ENCODE data around the gene TWIST2.

TWIST2 gene
- long read RNA-seq: 0 reads

DNA sequence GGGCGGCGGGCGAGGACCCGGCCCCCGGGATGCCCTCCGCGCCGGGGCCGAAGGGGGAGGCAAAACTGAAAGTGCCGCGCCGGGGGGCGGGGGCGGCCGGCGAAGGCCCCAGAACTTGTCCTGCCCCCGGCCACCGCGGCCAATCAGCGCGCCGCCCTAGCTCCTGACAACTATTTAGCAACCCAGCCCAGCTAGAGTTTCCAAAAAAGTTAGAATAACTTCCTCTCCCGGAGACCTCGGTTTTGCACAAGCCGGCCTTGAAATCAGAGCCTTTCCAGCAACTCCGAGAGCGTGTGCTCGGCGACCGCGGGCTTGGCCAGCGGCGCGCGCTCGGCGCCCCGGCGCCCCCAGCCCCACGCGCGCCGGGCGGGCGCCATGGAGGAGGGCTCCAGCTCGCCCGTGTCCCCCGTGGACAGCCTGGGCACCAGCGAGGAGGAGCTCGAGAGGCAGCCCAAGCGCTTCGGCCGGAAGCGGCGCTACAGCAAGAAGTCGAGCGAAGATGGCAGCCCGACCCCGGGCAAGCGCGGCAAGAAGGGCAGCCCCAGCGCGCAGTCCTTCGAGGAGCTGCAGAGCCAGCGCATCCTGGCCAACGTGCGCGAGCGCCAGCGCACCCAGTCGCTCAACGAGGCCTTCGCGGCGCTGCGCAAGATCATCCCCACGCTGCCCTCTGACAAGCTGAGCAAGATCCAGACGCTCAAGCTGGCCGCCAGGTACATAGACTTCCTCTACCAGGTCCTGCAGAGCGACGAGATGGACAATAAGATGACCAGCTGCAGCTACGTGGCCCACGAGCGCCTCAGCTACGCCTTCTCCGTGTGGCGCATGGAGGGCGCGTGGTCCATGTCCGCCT, at the start of gene TWIST2:
TSS of gene TWIST2 (plus strand) at position 245 of the 850 bp plus-strand sequence. CDS start at position 376, 131 bp downstream.
- Histone ChIP-seq H3K27me3 (ENCODE audit: insufficient read depth, poor library complexity, severe bottlenecking) (peaks cover 30% of the 10 kb centered on the region), H3K4me3 (replicated peaks; ENCODE audit: insufficient read depth, low read length) (no peak within 1 kb of the TSS), H3K27ac (replicated peaks) (no peak within 1 kb of the TSS)
- no peak for TF ChIP-seq POLR2AphosphoS5 (IDR thresholded peaks at IDR 0.05; ENCODE audit: low read depth)
- TF ChIP-seq SPI1 (IDR thresholded peaks at IDR 0.05; ENCODE audit: borderline replicate concordance, low read depth): no peak
- no peak for DNase-seq (ENCODE audit: low read depth in 1 of 2, low spot score in 1 of 2)

DNA sequence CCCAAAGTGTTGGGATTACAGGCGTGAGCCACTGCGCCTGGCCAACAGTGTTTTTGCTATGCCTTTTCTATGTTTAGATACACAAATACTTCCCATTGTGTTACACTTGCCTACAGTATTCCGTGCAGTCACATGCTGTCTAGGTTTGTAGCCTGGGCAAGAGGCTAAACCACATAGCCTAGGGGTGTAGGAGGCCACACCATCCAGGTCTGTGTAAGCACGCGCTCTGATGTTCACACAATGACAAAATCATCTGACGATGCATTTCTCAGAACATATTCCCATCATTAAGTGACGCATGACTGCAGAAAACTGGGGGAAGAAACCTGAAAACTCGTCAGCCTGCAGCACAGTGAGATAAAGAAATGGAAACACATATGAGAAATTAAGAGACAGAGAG, 46.1 kb upstream of the TWIST2 start:
- no peaks in the 10 kb centered on the region for H3K27me3 ChIP-seq (ENCODE audit: insufficient read depth, poor library complexity, severe bottlenecking)
- H3K4me3 ChIP-seq (replicated peaks; ENCODE audit: insufficient read depth, low read length): no peak overlapping the region
- TF ChIP-seq, protein P1, sequence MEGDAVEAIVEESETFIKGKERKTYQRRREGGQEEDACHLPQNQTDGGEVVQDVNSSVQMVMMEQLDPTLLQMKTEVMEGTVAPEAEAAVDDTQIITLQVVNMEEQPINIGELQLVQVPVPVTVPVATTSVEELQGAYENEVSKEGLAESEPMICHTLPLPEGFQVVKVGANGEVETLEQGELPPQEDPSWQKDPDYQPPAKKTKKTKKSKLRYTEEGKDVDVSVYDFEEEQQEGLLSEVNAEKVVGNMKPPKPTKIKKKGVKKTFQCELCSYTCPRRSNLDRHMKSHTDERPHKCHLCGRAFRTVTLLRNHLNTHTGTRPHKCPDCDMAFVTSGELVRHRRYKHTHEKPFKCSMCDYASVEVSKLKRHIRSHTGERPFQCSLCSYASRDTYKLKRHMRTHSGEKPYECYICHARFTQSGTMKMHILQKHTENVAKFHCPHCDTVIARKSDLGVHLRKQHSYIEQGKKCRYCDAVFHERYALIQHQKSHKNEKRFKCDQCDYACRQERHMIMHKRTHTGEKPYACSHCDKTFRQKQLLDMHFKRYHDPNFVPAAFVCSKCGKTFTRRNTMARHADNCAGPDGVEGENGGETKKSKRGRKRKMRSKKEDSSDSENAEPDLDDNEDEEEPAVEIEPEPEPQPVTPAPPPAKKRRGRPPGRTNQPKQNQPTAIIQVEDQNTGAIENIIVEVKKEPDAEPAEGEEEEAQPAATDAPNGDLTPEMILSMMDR (IDR thresholded peaks at IDR 0.05; ENCODE audit: insufficient read depth, low read length): no peak
- TF ChIP-seq, protein P2, sequence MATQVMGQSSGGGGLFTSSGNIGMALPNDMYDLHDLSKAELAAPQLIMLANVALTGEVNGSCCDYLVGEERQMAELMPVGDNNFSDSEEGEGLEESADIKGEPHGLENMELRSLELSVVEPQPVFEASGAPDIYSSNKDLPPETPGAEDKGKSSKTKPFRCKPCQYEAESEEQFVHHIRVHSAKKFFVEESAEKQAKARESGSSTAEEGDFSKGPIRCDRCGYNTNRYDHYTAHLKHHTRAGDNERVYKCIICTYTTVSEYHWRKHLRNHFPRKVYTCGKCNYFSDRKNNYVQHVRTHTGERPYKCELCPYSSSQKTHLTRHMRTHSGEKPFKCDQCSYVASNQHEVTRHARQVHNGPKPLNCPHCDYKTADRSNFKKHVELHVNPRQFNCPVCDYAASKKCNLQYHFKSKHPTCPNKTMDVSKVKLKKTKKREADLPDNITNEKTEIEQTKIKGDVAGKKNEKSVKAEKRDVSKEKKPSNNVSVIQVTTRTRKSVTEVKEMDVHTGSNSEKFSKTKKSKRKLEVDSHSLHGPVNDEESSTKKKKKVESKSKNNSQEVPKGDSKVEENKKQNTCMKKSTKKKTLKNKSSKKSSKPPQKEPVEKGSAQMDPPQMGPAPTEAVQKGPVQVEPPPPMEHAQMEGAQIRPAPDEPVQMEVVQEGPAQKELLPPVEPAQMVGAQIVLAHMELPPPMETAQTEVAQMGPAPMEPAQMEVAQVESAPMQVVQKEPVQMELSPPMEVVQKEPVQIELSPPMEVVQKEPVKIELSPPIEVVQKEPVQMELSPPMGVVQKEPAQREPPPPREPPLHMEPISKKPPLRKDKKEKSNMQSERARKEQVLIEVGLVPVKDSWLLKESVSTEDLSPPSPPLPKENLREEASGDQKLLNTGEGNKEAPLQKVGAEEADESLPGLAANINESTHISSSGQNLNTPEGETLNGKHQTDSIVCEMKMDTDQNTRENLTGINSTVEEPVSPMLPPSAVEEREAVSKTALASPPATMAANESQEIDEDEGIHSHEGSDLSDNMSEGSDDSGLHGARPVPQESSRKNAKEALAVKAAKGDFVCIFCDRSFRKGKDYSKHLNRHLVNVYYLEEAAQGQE (IDR thresholded peaks at IDR 0.05; ENCODE audit: insufficient replicate concordance, low read depth): no peak
- TF ChIP-seq GABPA (IDR thresholded peaks at IDR 0.05; ENCODE audit: low read depth) (no peak), POLR2AphosphoS5 (IDR thresholded peaks at IDR 0.05; ENCODE audit: low read depth) (no peak), SPI1 (IDR thresholded peaks at IDR 0.05; ENCODE audit: borderline replicate concordance, low read depth) (no peak)
- no peak for DNase-seq (ENCODE audit: low read depth in 1 of 2, low spot score in 1 of 2)
- H3K27ac ChIP-seq (replicated peaks): no peak overlapping the region

DNA sequence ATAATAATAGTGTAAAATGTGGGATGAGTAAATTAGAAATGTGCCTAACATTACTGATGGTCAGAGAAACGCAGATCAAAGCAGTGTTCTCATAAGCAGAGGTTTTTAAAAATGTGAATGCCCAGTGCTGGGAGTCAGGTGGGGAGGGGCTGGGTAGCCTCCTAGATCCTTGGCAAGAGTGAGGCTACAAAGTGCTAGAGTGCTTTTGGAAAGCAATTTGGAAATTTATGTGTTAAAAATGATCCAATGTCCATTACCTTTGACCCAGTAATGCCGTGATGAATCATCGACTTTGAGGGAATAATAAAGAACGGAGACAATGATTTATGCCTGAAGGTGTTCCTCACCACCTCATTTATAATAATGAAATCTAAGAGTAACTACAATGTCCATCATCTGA, 44.9 kb upstream of the TWIST2 start:
- no peak for DNase-seq (ENCODE audit: low read depth in 1 of 2, low spot score in 1 of 2)
- TF ChIP-seq SPI1 (IDR thresholded peaks at IDR 0.05; ENCODE audit: borderline replicate concordance, low read depth): no peak
- TF ChIP-seq, protein P1 (IDR thresholded peaks at IDR 0.05; ENCODE audit: insufficient read depth, low read length): no peak
- Histone ChIP-seq H3K4me3 (replicated peaks; ENCODE audit: insufficient read depth, low read length) (no peak overlapping the region), H3K27me3 (ENCODE audit: insufficient read depth, poor library complexity, severe bottlenecking) (no peaks in the 10 kb centered on the region), H3K27ac (replicated peaks) (no peak overlapping the region)

DNA sequence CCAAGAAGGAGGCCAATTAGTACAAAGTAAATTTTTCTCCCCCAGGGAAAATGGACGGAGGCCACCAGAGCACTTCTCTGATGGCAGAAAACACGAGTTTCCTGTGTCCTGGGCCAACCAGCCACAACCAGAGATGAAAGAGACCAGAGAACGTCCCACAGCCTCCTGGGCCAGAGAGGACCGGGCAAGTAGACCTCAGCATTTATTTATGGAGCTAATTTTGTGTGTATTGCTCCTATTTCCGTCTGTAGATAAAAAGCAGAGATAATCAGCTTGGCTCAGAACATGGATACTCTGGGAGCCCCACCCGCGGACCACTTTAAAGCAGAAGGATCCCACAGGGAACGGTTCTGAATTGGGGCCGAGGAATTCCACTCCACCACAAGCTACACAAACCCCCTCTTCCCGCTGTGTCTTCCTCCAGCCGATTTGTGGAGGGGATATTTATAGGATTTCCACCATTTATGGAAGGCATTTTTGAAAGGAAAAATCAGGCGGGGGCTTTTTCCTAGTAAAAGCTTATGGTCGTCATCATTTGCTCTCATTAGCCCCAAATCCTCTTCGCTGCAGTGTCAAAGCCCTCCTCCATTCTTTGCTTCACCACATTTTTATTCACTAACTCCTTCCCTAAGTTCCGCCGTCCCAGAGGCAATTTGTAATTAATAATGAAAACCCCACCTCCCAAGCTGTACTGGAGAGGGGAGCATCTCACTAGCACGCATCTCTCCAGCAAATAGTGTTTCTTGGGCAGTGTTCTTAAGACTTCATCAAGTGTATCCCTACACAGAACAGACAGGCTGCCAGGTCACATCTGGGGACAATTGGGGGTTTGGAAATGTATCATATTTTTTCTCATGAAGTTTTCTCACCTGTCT, 43.7 kb upstream of the TWIST2 start:
- Histone ChIP-seq H3K4me3 (replicated peaks; ENCODE audit: insufficient read depth, low read length) (no peak overlapping the region), H3K27ac (replicated peaks) (no peak overlapping the region), H3K27me3 (ENCODE audit: insufficient read depth, poor library complexity, severe bottlenecking) (no peaks in the 10 kb centered on the region)
- DNase-seq (ENCODE audit: low read depth in 1 of 2, low spot score in 1 of 2): no peak
- TF ChIP-seq GABPA (IDR thresholded peaks at IDR 0.05; ENCODE audit: low read depth) (no peak), POLR2AphosphoS5 (IDR thresholded peaks at IDR 0.05; ENCODE audit: low read depth) (no peak), SPI1 (IDR thresholded peaks at IDR 0.05; ENCODE audit: borderline replicate concordance, low read depth) (no peak)
- TF ChIP-seq, protein P1 (IDR thresholded peaks at IDR 0.05; ENCODE audit: insufficient read depth, low read length): no peak
- TF ChIP-seq, protein P2 (IDR thresholded peaks at IDR 0.05; ENCODE audit: insufficient replicate concordance, low read depth): no peak

Measured in HL-60 (cell line).